GM19193 (cell line): ENCODE measurements around the gene NAB2.
A peak's percentile ranks its signal among the peaks of the same experiment; 100 is the strongest.

Source experiments
- POLR2A ChIP-seq: IDR thresholded peaks from 4 replicates; pipeline ENCODE4 v1.6.1; 2011; ENCODE audit not compliant: insufficient read depth, insufficient read length; ENCODE audit errors: extremely low read depth

NAB2 gene

GRCh38 chr12:57111031-57111734, 22.3 kb downstream of the NAB2 start, which contains the start of gene STAT6:
TSS of gene STAT6 (minus strand) at chr12:57111362. CDS start at chr12:57108278, 3,084 bp downstream.
- TF ChIP-seq POLR2A = peak; percentile 81

DNA sequence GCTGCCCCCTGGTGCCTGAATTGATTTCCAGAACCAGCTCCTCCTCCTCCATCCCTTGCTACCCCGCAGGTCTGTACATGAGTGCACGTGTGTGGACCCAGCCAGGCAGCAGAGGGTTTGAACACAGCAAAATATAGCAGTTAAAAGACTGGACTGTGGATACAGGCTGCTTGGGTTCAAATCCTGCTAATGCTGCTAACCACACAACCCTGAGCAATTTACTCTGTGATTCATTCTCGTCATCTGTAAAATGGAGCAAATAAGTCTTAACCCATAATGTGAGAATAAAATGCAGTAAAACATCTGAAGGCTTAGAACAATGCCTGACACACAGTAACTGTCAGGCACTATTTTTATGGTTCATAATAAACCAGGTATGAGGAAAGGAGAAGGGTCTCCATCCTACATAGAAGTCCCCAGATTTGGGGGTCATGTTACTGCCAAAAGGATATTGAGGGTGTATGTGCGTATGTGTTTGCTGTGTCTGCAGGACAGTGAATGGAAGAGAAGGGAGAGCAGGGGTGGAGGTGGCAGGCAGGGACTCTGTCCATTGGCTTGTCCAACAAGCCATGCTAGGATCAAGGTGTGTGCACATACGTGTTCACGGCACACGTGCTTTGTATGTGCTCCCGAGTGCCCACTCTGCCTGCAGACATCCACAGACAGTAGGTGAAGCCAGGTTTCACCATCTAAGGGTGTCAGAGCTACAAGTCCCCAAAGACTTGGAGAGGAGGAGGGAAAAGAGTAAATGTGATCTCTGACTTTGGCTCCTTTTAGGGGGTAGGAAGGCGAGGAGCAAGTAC, 23.8 kb downstream of the NAB2 start:
- TF ChIP-seq POLR2A = no peak

- no peak for TF ChIP-seq POLR2A
Observed at GRCh38 chr12:57116580-57117281, 27.8 kb downstream of the NAB2 start.

DNA sequence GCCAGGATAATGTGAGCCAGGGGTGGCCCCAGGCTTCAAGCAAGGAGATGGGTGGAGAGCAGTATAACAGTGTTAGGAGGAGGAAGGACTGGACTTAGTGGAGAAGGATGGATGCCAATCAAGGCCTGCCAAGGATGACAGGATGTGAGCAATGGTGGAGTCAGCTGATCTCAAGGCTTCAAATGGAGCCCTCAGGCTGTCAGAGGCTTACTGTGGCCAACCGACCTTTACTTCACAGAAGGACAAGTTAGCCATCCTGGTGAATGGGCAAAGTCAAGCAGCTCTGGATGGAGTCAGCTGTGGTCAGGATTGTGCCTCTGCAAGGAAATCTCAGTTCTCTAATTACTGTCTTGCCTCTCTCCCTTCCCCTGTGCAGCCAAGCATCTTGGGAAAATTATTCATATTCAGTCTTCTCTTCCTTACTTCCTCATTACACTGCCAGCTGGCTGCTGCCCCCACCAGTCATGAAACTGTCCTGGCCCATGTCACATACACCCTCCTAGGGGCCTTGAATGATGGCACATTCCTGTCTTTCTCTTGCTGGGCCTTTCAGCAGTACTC, 29.9 kb downstream of the NAB2 start:
- TF ChIP-seq POLR2A = no peak

DNA sequence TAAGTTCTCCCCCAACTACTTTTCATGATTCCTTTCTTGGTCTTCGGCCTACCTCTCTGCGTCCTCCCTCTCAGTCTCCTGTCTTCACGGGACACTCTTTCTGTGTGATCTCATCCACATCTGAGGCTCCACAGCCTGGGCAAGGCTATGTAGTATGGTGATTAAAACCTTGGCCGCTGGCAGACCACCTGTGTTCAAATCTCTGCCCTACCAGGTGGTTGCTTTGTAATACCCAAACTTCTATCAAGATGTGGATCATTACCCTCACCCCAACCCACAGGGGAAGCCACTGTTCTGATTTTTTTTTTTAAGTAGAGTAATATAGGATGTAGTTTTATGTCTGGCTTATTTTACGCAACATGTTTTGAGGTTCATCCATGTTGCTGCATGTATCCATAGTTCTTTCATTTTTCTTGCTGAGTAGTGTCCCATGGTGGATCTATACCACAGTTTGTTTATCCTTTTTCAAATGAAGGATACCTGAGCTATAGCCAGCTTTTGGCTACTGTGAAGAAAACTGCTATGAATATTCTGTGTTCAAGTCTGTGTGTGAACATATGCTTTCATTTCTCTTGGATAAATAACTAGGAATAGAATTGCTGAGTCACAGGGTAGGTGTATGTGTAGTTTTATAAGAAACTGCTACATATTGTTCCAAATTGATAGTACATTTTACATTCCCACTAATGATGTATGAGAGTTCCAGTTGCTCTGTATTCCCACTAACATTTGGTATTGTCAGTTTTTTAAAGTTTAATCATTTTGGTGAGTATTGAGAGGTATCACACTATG, 30.6 kb downstream of the NAB2 start:
- TF ChIP-seq POLR2A = no peak

DNA sequence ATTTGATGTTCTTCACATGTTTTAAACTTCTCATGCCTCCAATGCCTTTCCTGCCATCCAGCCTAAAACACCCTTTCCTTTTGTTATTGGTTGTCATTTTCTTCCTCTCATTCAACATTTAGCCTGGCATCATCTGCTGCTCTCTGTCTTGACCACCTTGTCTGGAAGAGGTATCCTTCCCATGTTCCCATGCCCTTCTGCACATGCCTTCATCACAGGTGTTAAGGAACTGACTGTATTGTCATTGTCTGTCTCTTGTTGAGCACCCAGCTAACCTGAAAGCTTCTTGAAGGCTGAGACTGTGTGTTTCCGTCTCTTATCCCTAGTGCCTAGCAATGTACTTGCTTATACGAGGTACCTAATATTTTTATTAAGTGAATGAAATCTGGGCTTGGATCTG, 34.9 kb downstream of the NAB2 start:
- TF ChIP-seq POLR2A = no peak

DNA sequence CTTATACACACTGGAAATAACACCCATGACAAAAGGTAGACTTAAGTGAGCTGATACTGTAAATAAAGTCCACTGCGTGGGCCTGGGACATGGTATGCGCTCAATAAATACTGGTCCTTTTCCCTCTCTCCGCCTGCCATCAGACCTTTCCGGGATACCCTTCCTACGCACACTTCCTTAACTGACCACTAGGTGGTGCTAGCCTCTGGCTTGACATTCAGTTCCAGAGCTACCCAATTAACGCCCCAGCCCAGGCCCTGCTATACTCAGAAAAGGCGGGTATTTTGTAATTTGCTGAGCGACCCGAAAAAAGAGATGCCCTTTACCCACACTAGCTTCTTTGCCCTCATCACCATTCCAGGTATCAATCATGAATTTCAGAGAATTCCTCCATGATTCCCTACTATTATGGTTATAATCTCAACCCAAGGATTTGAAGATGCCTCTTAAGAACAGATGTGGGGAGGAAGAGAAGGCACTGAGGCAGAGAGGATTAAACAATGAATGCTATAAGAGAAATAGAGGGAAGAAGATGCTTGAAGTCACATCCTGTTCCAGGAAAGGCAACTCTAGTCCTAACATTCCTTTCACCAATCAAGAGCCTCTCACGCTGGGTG, 35.5 kb downstream of the NAB2 start:
- TF ChIP-seq POLR2A = no peak

- TF ChIP-seq POLR2A = no peak
Observed at GRCh38 chr12:57126061-57126460, 37.1 kb downstream of the NAB2 start.

- TF ChIP-seq POLR2A = no peak
Observed at GRCh38 chr12:57126561-57126960, 37.6 kb downstream of the NAB2 start.

- no peak for TF ChIP-seq POLR2A
Observed at GRCh38 chr12:57127101-57127725, 38.3 kb downstream of the NAB2 start.

GRCh38 chr12:57127726-57128518, 39.0 kb downstream of the NAB2 start, which contains the start of gene LRP1:
TSS of gene LRP1 (plus strand) at chr12:57128483. CDS start at chr12:57128965, 482 bp downstream.
- no peak for TF ChIP-seq POLR2A

GRCh38 chr12:57128519-57129247, 39.8 kb downstream of the NAB2 start:
- TF ChIP-seq POLR2A = no peak
